ENCODE measurements around the gene CCL4L2.
"Not testable (repeated sequence)": the region's sequence is repeated elsewhere in the genome, so short reads cannot be mapped to it uniquely, and the experiment has no call there.

The CCL4L2 gene

DNA sequence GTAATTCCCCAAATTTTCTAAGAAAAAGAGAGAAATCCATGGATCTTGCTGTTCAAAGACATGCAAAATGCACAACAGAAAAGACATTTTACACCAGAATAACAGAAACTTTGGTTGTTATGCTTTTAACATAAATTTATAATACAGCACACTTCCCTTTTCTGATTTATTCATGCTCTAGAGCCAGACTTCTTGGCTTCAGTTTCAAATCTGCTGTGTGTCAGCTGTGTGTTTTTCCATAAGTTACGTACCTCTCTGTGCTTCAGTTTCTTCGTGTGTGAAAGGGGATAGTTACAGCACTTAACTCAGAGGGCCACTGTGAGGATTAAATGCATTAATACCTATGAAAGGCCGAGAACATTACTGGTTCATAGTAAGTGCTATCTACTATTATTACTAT, 7.5 kb upstream of the CCL4L2 start:
- H3K79me2 ChIP-seq (ENCODE audit: insufficient read depth, low read length), result no peaks in the 10 kb centered on the region
- no peak overlapping the region for H2AFZ ChIP-seq (ENCODE audit: low read depth, low read length)
- H3K9ac ChIP-seq (ENCODE audit: low read depth, low read length), result peak overlapping the region; percentile 8; the same call in 1 of the 2 replicates
- H3K27ac ChIP-seq (ENCODE audit: low read length), result peak overlapping the region; percentile 64
- H3K4me3 ChIP-seq (ENCODE audit: low read depth in 1 of 2, low read length in 2 of 2), result no peak overlapping the region
- no peak for TF ChIP-seq EZH2 (IDR thresholded peaks at IDR 0.05; ENCODE audit: borderline replicate concordance, low read depth, low read length, severe bottlenecking)
- TF ChIP-seq, protein P1, sequence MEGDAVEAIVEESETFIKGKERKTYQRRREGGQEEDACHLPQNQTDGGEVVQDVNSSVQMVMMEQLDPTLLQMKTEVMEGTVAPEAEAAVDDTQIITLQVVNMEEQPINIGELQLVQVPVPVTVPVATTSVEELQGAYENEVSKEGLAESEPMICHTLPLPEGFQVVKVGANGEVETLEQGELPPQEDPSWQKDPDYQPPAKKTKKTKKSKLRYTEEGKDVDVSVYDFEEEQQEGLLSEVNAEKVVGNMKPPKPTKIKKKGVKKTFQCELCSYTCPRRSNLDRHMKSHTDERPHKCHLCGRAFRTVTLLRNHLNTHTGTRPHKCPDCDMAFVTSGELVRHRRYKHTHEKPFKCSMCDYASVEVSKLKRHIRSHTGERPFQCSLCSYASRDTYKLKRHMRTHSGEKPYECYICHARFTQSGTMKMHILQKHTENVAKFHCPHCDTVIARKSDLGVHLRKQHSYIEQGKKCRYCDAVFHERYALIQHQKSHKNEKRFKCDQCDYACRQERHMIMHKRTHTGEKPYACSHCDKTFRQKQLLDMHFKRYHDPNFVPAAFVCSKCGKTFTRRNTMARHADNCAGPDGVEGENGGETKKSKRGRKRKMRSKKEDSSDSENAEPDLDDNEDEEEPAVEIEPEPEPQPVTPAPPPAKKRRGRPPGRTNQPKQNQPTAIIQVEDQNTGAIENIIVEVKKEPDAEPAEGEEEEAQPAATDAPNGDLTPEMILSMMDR (IDR thresholded peaks at IDR 0.05; ENCODE audit: borderline replicate concordance, extremely low read depth, low read length, poor library complexity, severe bottlenecking), result no peak
- DNase-seq (no peak), ATAC-seq (ENCODE audit: insufficient read depth, low read depth) (no peak)
- H4K20me1 ChIP-seq (ENCODE audit: insufficient read depth, low read length), result no peaks in the 10 kb centered on the region
- no peaks in the 10 kb centered on the region for H3K9me3 ChIP-seq (ENCODE audit: insufficient read depth, low read length, severe bottlenecking)
- no peaks in the 10 kb centered on the region for H3K27me3 ChIP-seq (ENCODE audit: insufficient read depth, low read length, poor library complexity)
- peaks cover 40% of the 10 kb centered on the region for H3K4me1 ChIP-seq (ENCODE audit: insufficient read depth, low read length)
- no peaks in the 10 kb centered on the region for H3K36me3 ChIP-seq (ENCODE audit: insufficient read depth, low read length)
- no peak overlapping the region for H3K4me2 ChIP-seq (ENCODE audit: insufficient read depth, low read length)

DNA sequence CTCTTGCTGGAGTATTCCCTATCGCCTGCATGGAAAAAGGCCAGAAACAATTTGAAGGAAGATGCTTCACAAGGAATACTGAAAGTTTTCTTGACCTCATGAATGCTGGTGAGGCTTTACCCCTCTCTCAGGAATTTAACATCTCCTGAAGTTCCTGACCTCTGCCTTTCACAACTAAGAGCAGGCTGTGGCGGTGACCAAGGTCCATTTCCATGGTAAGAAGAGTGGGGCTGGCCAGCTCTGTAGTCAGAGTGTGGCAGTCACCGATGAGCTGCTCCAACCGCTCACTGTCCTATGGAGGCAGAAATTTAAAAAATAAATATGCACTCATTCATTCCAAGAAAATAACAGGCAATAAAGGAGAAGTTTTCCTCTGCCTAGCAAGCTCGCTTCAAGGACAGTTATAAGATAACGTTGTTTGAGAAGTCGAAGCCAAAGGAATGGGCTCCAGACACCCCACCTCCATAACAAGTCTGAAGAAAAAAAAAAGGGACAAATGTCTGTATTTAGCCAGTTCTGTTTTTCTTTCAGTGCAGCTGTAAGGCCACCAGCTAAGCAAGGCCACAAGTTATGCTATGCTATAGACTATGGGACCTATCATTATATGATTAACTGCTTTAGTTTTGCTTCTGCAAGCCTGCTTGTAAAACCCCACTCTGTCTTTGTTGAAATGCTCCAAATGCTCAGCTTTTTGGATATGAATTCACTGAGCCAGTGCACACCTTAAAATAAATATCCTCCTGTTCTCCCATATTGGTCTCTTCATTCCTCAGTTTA, 6.0 kb upstream of the CCL4L2 start:
- Histone ChIP-seq H3K4me2 (ENCODE audit: insufficient read depth, low read length) (no peak overlapping the region), H3K9ac (ENCODE audit: low read depth, low read length) (no peak overlapping the region), H3K27me3 (ENCODE audit: insufficient read depth, low read length, poor library complexity) (no peaks in the 10 kb centered on the region), H2AFZ (ENCODE audit: low read depth, low read length) (no peak overlapping the region), H3K27ac (ENCODE audit: low read length) (no peak overlapping the region), H3K36me3 (ENCODE audit: insufficient read depth, low read length) (no peaks in the 10 kb centered on the region), H3K4me3 (ENCODE audit: low read depth in 1 of 2, low read length in 2 of 2) (no peak overlapping the region), H4K20me1 (ENCODE audit: insufficient read depth, low read length) (no peaks in the 10 kb centered on the region), H3K9me3 (ENCODE audit: insufficient read depth, low read length, severe bottlenecking) (no peaks in the 10 kb centered on the region), H3K79me2 (ENCODE audit: insufficient read depth, low read length) (no peaks in the 10 kb centered on the region), H3K4me1 (ENCODE audit: insufficient read depth, low read length) (peaks cover 40% of the 10 kb centered on the region)
- TF ChIP-seq, protein P1 (IDR thresholded peaks at IDR 0.05; ENCODE audit: borderline replicate concordance, extremely low read depth, low read length, poor library complexity, severe bottlenecking), result no peak
- TF ChIP-seq EZH2 (IDR thresholded peaks at IDR 0.05; ENCODE audit: borderline replicate concordance, low read depth, low read length, severe bottlenecking), result no peak
- no peak for ATAC-seq (ENCODE audit: insufficient read depth, low read depth)
- DNase-seq, result no peak

DNA sequence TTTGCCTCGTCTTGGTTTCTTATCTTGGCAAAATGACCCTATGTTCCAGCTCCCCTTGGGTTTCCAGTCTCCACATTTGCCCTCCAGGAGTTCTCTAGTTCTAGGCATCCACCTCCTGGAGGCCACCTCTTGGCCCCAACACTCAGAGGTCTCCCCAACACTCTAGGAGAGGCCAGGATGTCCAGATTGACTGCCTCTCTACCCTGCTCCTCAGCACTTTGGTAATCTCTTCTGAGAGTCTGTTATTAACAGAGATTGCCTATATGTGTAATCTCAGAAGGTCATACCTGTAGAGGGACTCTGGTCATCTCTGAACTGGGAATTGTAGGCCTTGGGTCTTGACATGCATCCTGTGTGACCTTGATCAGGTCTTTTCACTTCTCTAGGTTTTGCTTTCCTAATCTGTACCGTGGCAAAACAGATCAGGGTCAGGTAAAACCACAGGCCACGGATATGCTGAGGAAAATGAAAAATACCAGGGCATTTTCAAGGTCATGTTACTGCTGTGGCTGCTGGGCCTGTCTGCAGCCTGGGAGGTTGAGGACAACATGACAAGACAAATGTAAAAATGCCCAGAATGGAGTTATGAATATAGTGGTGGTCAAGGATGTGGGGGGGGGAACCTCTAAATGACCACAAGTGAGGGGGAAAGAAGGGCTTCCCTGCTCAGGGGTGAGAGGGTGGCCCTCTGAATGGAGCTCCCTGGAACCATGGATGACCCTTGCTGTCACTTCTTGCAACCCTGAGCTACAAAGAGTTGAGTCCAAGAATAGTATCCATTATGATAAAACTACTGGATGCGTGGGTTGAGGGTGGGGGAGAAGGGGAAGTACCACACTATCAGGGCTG, 5.0 kb upstream of the CCL4L2 start:
- ATAC-seq (ENCODE audit: insufficient read depth, low read depth), result no peak
- no peak for DNase-seq
- TF ChIP-seq, protein P1 (IDR thresholded peaks at IDR 0.05; ENCODE audit: borderline replicate concordance, extremely low read depth, low read length, poor library complexity, severe bottlenecking), result no peak
- Histone ChIP-seq H3K27me3 (ENCODE audit: insufficient read depth, low read length, poor library complexity) (no peaks in the 10 kb centered on the region), H3K4me1 (ENCODE audit: insufficient read depth, low read length) (peaks cover 42% of the 10 kb centered on the region), H2AFZ (ENCODE audit: low read depth, low read length) (no peak overlapping the region), H4K20me1 (ENCODE audit: insufficient read depth, low read length) (no peaks in the 10 kb centered on the region), H3K4me3 (ENCODE audit: low read depth in 1 of 2, low read length in 2 of 2) (no peak overlapping the region), H3K4me2 (ENCODE audit: insufficient read depth, low read length) (no peak overlapping the region), H3K36me3 (ENCODE audit: insufficient read depth, low read length) (no peaks in the 10 kb centered on the region), H3K9ac (ENCODE audit: low read depth, low read length) (no peak overlapping the region), H3K79me2 (ENCODE audit: insufficient read depth, low read length) (no peaks in the 10 kb centered on the region), H3K27ac (ENCODE audit: low read length) (no peak overlapping the region), H3K9me3 (ENCODE audit: insufficient read depth, low read length, severe bottlenecking) (no peaks in the 10 kb centered on the region)

DNA sequence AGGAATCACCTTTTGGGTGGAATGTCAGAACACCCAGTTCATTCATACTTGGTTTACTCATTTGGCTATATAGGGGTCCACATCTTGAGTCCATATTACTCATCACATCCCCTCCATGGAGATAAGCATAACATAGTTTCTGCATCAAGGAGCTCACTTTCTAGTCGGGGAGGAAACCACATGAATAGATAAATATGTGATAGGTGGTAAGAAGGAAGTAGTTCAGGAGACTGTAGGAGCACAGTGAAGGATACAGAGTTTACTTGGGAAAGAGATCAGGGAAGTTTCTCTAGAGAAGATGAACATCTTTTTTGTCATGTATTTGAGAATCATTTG, 4.4 kb upstream of the CCL4L2 start:
- not testable (repeated sequence) for H3K9me3 ChIP-seq (ENCODE audit: insufficient read depth, low read length, severe bottlenecking); H3K79me2 ChIP-seq (ENCODE audit: insufficient read depth, low read length); H4K20me1 ChIP-seq (ENCODE audit: insufficient read depth, low read length); H2AFZ ChIP-seq (ENCODE audit: low read depth, low read length); DNase-seq; H3K36me3 ChIP-seq (ENCODE audit: insufficient read depth, low read length); H3K27me3 ChIP-seq (ENCODE audit: insufficient read depth, low read length, poor library complexity); H3K27ac ChIP-seq (ENCODE audit: low read length); H3K4me2 ChIP-seq (ENCODE audit: insufficient read depth, low read length); H3K4me3 ChIP-seq (ENCODE audit: low read depth in 1 of 2, low read length in 2 of 2); H3K9ac ChIP-seq (ENCODE audit: low read depth, low read length); ATAC-seq (ENCODE audit: insufficient read depth, low read depth)
- H3K4me1 ChIP-seq (ENCODE audit: insufficient read depth, low read length), result peaks cover 38% of the 10 kb centered on the region

DNA sequence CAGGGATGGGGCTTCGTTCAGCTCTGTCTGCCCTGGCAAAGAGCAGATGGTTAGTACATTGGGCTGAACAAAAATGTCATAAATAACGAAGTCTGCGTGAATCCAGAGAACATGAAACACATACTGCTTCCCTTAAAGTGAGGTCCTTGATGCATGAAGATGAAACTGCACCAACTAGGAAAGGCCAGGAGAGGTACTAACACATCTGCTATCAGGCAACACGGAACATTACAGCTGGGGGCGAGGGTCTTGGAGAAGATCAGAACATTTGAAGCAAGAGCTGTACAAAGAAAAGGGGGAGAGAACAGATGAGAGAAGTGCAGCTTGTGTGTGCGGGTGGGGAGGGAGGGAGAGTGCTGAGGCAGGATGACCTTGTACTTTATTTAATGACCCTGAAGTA, 3.5 kb upstream of the CCL4L2 start:
- H3K27ac ChIP-seq (ENCODE audit: low read length); H2AFZ ChIP-seq (ENCODE audit: low read depth, low read length); H3K9me3 ChIP-seq (ENCODE audit: insufficient read depth, low read length, severe bottlenecking); H4K20me1 ChIP-seq (ENCODE audit: insufficient read depth, low read length); H3K9ac ChIP-seq (ENCODE audit: low read depth, low read length); H3K4me2 ChIP-seq (ENCODE audit: insufficient read depth, low read length); H3K4me3 ChIP-seq (ENCODE audit: low read depth in 1 of 2, low read length in 2 of 2); DNase-seq; H3K27me3 ChIP-seq (ENCODE audit: insufficient read depth, low read length, poor library complexity); H3K79me2 ChIP-seq (ENCODE audit: insufficient read depth, low read length); ATAC-seq (ENCODE audit: insufficient read depth, low read depth); H3K36me3 ChIP-seq (ENCODE audit: insufficient read depth, low read length): not testable (repeated sequence)
- H3K4me1 ChIP-seq (ENCODE audit: insufficient read depth, low read length), result peaks cover 28% of the 10 kb centered on the region
